Neutrophil (primary cell): ENCODE results near the gene GAPDHS.

Experiments
- H3K27ac ChIP-seq: fragments of 200-600 bp; sonication (generic); 2 replicates; pipeline ENCODE4 v1.5.1; 2016; ENCODE audit warnings: mild to moderate bottlenecking, moderate library complexity
- H3K27me3 ChIP-seq: fragments of 200-600 bp; sonication (generic); 2 replicates; pipeline ENCODE4 v1.6.0; 2016; ENCODE audit warnings: mild to moderate bottlenecking
- H3K36me3 ChIP-seq: fragments of 200-600 bp; sonication (generic); 2 replicates; pipeline ENCODE4 v1.5.1; 2017
- H3K4me1 ChIP-seq, 2 experiments: fragments of 200-600 bp in 1 of 2; sonication (generic) in 1 of 2; 1 replicate in 1 of 2; 2 replicates in 1 of 2; pipeline versions ENCODE4 v1.5.1 to v1.6.1; 2013 to 2016; ENCODE audit warnings: low read depth in 1 of 2, low read length in 1 of 2, mild to moderate bottlenecking in 1 of 2, moderate library complexity in 1 of 2; ENCODE audit not compliant: control insufficient read depth in 1 of 2, insufficient read depth in 1 of 2
- H3K4me3 ChIP-seq, 2 experiments: fragments of 200-600 bp in 1 of 2; sonication (generic) in 1 of 2; 1 replicate in 1 of 2; 2 replicates in 1 of 2; pipeline ENCODE4 v1.5.1; 2013 to 2016; ENCODE audit warnings: low read depth in 1 of 2, low read length in 1 of 2, mild to moderate bottlenecking in 1 of 2, moderate library complexity in 1 of 2
- H3K9me3 ChIP-seq: fragments of 200-600 bp; sonication (generic); 2 replicates; pipeline ENCODE4 v1.5.1; 2016
- TF ChIP-seq, protein P1 (sequence below): fragments of 200-600 bp; sonication (generic); IDR thresholded peaks from 2 replicates; pipeline ENCODE4 v1.5.1; 2016; ENCODE audit warnings: antibody characterized with exemption

Gene GAPDHS

DNA sequence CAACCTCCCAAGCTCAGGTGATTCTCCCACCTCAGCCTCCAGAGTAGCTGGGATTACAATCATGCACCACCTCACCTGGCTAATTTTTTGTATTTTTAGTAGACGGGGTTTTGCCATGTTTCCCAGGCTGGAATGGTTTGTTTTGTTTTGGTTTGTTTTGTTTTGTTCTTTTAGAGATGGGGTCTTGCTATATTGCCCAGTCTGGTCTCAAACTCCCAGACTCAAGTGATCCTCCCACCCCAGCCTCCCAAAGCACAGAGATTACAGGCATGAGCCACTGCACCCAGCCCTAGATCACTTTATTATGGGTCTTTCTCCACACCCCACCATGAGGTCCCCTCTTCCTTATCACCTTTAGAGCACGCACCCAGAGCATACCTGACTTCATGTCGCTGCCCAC lies 35.0 kb upstream of the GAPDHS start:
- peaks cover 0 to 5% of the 10 kb centered on the region in 2 experiments for H3K4me1 ChIP-seq
- H3K27me3 ChIP-seq: no peaks in the 10 kb centered on the region
- no peak overlapping the region for H3K27ac ChIP-seq
- H3K4me3 ChIP-seq: no peak overlapping the region
- H3K36me3 ChIP-seq: no peaks in the 10 kb centered on the region
- H3K9me3 ChIP-seq: no peaks in the 10 kb centered on the region
- TF ChIP-seq, protein P1, sequence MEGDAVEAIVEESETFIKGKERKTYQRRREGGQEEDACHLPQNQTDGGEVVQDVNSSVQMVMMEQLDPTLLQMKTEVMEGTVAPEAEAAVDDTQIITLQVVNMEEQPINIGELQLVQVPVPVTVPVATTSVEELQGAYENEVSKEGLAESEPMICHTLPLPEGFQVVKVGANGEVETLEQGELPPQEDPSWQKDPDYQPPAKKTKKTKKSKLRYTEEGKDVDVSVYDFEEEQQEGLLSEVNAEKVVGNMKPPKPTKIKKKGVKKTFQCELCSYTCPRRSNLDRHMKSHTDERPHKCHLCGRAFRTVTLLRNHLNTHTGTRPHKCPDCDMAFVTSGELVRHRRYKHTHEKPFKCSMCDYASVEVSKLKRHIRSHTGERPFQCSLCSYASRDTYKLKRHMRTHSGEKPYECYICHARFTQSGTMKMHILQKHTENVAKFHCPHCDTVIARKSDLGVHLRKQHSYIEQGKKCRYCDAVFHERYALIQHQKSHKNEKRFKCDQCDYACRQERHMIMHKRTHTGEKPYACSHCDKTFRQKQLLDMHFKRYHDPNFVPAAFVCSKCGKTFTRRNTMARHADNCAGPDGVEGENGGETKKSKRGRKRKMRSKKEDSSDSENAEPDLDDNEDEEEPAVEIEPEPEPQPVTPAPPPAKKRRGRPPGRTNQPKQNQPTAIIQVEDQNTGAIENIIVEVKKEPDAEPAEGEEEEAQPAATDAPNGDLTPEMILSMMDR: no peak

GRCh38 chr19:35498984-35499527 lies 34.2 kb upstream of the GAPDHS start:
- no peaks in the 10 kb centered on the region for H3K36me3 ChIP-seq
- H3K27me3 ChIP-seq: peaks cover 4% of the 10 kb centered on the region
- H3K4me1 ChIP-seq: peaks cover 0 to 5% of the 10 kb centered on the region in 2 experiments
- TF ChIP-seq, protein P1: no peak
- no peak overlapping the region for H3K4me3 ChIP-seq
- H3K27ac ChIP-seq: no peak overlapping the region
- no peaks in the 10 kb centered on the region for H3K9me3 ChIP-seq

- H3K4me1 ChIP-seq: no peaks in the 10 kb centered on the region
- peaks cover 13% of the 10 kb centered on the region for H3K27me3 ChIP-seq
- H3K4me3 ChIP-seq: no peak overlapping the region
- H3K36me3 ChIP-seq: no peaks in the 10 kb centered on the region
- H3K27ac ChIP-seq: no peak overlapping the region
- no peaks in the 10 kb centered on the region for H3K9me3 ChIP-seq
- TF ChIP-seq, protein P1: no peak
These were observed 32.6 kb upstream of the GAPDHS start for GRCh38 chr19:35500611-35501010.

- peaks cover 24% of the 10 kb centered on the region for H3K27me3 ChIP-seq
- no peaks in the 10 kb centered on the region for H3K4me1 ChIP-seq
- no peaks in the 10 kb centered on the region for H3K9me3 ChIP-seq
- no peak overlapping the region for H3K27ac ChIP-seq
- H3K36me3 ChIP-seq: no peaks in the 10 kb centered on the region
- H3K4me3 ChIP-seq: no peak overlapping the region
- TF ChIP-seq, protein P1: no peak
These were observed 31.6 kb upstream of the GAPDHS start for GRCh38 chr19:35501684-35502083.

DNA sequence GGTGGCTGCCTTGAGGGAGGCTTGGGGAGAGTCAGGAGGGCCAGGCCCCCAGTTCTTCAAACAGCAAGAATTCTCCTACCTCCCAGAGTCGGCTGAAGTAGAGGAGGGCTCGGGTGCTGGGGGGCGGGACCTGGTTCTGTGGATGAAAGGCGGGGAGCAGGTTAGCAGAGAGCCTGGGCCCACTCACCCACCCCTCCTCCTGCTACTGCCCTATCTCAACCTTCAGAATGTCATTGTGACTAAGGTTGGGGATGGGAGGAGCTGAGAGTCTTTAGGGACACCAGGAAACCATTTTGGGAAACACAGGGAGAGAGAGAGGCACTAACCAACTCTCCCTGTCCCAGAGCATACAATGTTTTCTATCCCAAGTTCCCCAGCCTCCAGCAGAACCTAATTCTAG lies 30.5 kb upstream of the GAPDHS start:
- Histone ChIP-seq H3K4me1 (no peaks in the 10 kb centered on the region), H3K4me3 (no peak overlapping the region), H3K27me3 (peaks cover 35% of the 10 kb centered on the region), H3K27ac (no peak overlapping the region), H3K9me3 (no peaks in the 10 kb centered on the region), H3K36me3 (no peaks in the 10 kb centered on the region)
- TF ChIP-seq, protein P1: no peak

DNA sequence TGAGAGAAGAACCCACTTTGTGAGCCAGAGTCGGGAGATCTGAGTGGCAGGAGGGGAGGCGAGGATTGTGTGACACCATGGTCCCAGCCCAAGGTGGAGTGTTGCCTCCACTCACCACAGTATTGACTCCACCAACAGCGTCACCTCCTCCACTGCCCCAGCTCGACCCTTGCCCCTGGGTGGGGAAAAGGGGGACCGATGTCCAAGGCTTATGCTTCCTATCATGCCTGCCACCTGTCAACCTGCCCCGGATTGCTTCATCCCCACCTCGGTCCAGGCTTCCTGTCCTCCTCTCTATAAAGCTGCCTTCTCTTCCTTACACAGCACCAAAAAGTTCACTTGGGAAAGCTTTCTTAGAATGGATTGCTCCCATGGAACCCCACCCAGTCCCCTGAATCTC lies 27.2 kb upstream of the GAPDHS start:
- Histone ChIP-seq H3K36me3 (no peaks in the 10 kb centered on the region), H3K4me1 (peaks cover 0 to 5% of the 10 kb centered on the region in 2 experiments), H3K27me3 (peaks cover 67% of the 10 kb centered on the region), H3K27ac (no peak overlapping the region), H3K4me3 (no peak overlapping the region), H3K9me3 (no peaks in the 10 kb centered on the region)
- TF ChIP-seq, protein P1: no peak
